T-helper 1 cell treated with Interleukin-12 subunit alpha and Interleukin-12 subunit beta and Interleukin-4 antibody, amounts not matched to agents 30 ng/mL and 1 ng/mL, for 36 hours (primary cell): ENCODE measurements around the gene BIRC3. TPM values are rescaled to one million over a fixed set of nuclear protein-coding genes. Genes with fewer than 3 reads are reported as not detected.
"Not testable (repeated sequence)": the region's sequence is repeated elsewhere in the genome, so short reads cannot be mapped to it uniquely, and the experiment has no call there.

Experiments used
- intact Hi-C: fragments of 100-400 bp; cut with micrococcal nuclease; formaldehyde crosslinking; loops from one replicate; pipeline ENCODE4 v1.15.1; 2024
- total RNA-seq: library from RNA; stranded (reverse); gene quantifications from 2 replicates; pipeline ENCODE4 v1.2.3, GENCODE V29; 2022

The BIRC3 gene
- total RNA-seq, 1 donor from 2014 or later = 208 TPM

DNA sequence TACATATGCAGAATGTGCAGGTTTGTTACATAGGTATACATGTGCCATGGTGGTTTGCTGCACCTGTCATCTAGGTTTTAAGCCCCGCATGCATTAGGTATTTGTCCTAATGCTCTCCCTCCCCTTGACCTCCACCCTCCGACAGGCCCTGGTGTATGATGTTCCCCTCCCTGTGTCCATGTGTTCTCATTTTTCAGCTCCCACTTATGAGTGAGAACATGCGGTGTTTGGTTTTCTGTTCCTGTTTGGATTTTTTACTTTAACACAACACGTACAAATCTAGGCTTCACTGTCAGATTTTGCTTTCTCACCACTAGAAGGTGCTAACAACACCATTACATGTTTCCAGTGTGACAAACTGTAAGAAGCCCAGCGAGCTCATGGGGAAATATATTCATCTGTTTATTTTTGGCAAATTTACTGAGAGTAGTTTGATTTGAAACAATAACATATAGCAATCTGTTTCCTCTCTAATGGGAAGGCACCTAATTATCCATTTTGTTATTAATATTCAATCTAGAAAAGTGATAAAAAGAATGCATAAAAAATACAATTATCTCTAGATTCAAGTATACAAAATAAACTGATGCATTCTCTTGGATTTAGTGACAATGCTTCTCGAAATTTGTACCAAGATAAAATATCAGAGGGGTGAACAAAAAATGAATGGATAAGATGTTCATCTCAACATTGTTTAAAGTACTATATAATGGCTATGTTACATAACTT, 23.2 kb upstream of the BIRC3 start:
- intact Hi-C loops = loop anchor here (1.0 kb wide), 5 partner anchors 12 to 201 kb away; partner anchors contain the start of genes BIRC2 and BIRC3

DNA sequence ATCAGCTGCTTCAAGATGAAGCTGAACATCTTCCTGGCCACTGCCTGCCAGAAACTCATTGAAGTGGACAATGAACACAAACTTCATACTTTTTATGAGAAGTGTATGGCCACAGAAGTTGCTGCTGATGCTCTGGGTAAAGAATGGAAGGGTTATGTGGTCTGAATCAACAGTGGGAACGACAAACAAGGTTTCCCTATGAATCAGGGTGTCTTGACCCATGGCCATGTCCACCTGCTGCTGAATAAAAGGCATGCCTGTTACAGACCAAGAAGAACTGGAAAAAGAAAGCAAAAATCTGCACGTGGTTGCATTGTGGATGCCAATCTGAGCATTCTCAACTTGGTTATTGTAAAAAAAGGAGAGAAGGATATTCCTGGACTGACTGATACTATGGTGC, 22.2 kb upstream of the BIRC3 start:
- intact Hi-C loops = no loop called here

DNA sequence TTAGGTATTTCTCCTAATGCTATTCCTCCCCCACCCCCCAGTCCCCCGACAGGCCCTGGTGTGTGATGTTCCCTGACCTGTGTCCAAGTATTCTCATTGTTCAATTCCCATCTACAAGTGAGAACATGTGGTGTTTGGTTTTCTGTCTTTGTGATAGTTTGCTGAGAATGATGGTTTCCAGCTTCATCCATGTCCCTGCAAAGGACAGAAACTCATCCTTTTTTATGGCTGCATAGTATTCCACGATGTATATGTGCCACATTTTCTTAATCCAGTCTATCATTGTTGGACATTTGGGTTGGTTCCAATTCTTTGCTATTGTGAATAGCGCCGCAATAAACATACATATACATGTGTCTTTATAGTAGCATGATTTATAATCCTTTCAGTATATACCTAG, 20.5 kb upstream of the BIRC3 start:
- intact Hi-C loops = not testable (repeated sequence)

DNA sequence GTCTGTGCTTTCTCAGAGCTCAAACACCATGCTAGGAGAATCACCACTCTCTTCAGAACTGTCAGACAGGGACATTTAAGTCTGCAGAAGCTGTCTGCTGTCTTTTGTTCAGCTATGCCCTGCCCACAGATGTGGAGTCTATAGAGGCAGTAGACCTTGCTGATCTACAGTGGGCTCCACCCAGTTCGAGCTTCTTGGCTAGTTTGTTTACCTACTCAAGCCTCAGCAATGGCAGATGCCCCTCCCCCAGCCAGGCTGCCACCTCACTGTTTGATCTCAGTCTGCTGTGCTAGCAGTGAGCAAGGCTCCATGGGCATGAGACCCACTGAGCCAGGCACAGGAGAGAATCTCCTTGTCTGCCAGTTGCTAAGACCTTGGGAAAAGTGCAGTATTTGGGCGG, 16.4 kb upstream of the BIRC3 start:
- intact Hi-C loops = not testable (repeated sequence)

DNA sequence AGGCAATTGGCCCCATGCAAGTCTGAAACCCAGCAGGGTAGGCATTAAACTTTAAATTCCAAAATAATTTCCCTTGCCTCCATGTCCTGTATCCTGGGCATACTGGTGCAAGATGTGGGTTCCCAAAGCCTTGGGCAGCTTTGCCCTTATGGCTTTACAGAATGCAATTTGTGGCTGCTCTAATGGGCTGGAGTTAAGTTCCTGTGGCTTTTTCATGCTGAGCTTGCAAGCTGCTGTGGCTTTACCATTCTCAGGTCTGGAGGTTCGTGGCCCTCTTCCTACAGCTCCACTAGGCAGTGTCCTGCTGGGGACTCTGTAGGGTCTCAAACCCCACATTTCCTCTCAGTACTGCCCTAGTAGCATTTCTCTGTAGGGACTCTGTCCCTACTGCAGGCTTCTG, 15.0 kb upstream of the BIRC3 start:
- intact Hi-C loops = no loop called here

DNA sequence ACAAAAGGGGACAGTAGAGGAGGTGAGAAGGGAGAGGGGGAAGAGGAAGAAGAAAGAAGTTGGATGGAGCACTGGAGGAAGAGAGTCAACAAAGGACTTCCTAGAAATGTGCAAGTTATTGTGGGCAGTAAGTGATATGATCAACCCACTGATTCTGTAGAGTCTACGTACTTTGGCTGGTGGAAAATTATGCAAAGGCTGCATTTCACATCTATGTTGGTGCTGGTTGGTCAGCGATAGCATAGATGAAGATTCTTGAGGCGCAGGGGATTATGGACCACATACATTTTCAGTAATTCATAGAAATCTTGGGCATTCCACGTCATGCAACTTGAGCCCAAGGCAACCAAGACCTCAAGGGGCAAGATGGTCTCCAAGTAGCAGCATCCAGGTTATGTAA, 12.6 kb upstream of the BIRC3 start:
- intact Hi-C loops = loop anchor here (1.0 kb wide), 1 partner anchor 13 kb away; the partner anchor contains the start of gene BIRC3

DNA sequence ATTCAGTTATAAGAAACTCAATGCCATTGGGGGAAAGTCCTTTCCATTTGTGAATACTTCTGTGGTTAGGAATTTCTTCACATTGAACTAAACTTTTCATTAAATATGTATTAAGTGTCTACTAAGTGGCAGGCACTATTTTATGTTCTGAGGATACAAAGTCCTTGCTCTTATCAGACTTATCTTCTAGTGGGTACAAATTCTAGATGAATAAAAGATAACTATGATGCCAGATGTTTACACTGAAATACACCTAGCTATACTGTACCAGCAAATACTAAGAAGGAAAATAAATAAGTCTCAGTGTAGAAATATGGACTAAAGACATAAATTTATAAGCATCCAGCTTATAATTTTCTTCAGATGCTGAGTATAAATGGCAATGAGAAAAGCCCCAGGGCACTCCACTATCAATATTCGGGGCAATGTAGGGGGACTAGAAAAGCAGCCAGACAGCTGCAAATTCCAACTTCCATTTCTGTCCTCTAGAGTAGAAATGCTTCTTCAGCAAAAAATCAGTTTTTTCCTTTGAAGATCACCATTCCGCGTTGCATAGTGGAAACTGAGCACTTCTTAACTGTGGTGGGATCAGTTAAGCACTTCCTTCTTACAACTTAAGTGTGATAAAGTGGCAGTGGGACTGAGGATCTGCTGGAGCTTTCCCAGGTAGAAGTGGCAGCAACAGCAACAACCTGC, 11.8 kb upstream of the BIRC3 start:
- intact Hi-C loops = loop anchor here (1.0 kb wide), 2 partner anchors 11 to 12 kb away; partner anchors contain the start of gene BIRC3

DNA sequence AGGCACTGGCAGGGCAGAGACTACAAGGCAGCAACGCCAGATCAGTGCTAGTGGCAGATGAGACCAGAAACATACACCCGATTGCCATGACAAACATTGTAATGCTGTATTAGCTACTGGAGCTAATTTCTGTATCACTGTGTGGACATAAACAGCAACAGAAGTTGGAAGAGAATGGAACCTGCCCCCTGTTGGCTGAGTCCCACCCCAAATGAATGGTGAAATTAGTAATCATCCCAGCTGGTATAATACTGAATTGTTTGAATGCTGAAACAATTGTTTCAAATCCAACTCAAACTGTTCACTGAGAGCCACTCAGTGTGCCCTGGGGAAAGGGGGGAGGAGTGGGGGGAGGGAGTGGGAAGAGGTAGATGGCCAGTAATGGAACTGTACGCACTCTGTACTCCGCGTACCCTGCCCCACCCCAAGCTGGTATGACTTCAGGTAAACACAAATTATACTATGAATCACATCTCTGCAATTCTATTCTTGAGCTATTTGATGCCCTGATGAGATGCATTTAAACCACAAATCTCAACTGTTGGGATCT, 11.2 kb upstream of the BIRC3 start:
- intact Hi-C loops = loop anchor here (1.0 kb wide), 1 partner anchor 12 kb away; no protein-coding TSS in a partner anchor

DNA sequence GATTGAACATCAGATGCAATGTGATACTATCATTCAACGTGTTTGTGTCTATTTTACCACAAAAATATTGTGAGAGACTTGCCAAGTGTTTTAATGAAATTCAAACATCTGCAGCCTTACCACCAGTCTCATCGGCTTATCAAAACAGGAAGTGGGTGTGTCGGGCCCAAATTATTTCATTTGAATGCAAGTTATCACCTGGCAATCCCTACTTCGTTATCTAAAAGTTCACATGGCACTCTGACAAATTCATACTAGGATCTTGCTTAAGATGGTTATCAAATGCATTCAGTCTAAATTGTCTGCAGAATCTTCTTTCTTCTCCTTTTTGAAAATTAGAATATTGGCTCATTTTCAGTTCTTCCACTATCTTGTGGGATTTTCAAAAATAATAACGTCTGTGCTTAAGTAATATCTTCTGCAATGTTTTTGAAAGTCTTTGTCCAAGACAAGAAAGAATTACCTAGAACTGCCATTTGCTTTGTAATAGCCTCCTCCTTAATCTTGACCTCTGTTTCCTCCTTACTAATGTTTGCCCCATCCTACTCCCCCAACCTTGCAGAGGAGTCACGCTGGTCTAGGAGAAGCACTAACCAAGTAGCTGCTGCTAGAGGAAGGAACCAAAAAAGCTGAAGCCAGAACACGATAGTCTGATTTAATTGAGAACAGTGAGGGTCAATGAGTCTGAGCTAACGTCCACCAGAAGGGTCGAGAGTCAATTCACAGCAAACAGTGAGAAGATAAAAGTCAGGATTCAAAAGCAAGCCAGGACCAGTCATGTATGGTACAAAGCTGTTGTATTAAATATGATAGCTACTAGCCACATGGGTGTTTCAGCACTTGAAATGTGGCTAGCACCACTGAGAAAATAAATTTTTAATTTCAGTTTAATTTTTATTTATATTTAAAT, 10.2 kb upstream of the BIRC3 start:
- intact Hi-C loops = loop anchor here (1.0 kb wide), 1 partner anchor 13 kb away; no protein-coding TSS in a partner anchor

DNA sequence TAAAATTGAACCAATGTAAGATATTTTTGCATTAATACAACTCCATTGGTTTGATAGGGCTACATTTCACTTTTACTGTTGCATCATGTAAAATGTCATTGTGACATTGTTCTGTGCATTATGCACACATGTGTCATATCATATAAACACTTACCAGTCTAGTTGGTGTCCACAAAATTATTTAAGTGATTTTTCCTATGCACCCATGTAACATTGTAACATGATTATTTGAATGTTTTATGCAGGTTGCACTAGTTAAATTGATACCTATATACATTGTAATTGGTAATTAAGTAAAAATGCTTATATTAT, 9.6 kb upstream of the BIRC3 start:
- intact Hi-C loops = no loop called here

DNA sequence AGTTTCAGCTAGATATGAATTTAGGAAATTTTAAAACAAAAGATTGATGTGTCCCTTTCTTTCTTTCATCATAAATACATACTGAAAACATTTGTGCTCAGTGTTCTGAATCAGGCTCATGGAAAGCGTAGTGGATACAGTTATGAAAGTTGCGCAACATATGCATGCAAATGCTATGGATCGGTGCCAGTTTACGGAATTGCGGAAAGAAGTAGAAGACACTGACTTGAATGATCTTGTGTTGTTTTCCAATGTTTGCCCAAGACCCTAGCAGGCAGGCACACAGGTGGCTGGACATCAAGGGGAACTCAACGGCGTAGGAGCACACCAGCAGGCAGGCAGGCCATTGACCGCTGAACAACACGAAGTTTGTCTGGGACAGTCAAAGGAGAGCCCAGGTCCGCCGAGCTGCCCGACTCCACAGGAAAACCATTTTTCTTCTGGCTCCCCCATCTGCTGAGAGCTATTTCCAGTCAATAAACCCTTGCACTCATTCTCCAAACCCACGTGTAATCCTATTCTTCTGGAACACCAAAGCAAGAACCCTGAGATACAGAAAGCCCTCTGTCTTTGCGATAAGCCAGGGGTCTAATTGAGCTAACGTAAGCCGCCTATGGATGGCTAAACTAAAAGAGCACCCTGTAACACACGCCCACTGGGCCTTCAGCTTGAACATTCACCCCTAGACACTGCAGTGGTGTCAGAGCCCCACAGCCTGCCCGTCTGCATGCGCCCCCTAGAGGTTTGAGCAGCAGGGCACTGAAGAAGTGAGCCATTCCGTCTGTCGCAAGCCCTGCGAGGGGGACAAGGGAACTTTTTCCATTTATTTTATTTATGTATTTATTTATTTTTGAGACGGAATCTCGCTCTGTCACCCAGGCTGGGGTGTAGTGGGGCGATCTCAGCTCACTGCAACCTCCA, 7.4 kb upstream of the BIRC3 start:
- intact Hi-C loops = loop anchor here (10.0 kb wide), 1 partner anchor 395 kb away; the partner anchor contains the start of genes ANGPTL5 and CEP126

DNA sequence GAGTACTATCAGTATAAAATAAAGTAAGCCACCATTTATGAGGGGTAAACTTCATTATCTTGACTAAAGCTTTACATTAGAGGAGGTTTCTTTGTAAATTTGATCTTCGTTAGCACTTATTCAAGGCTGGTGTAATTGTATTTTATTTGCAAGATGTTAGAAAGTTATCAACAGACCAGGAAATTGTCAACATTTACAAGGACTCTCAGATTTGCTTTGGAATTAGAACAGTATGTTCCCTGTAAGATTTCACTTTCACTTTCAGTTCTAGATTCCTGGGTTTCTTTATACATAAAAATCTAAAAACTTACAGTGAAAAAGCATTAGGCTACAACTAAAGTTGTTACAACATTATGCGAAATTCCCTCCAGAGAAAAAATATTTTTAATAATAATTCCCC, 4.6 kb upstream of the BIRC3 start:
- intact Hi-C loops = loop anchor here (10.0 kb wide), 1 partner anchor 398 kb away; the partner anchor contains the start of genes ANGPTL5 and CEP126

DNA sequence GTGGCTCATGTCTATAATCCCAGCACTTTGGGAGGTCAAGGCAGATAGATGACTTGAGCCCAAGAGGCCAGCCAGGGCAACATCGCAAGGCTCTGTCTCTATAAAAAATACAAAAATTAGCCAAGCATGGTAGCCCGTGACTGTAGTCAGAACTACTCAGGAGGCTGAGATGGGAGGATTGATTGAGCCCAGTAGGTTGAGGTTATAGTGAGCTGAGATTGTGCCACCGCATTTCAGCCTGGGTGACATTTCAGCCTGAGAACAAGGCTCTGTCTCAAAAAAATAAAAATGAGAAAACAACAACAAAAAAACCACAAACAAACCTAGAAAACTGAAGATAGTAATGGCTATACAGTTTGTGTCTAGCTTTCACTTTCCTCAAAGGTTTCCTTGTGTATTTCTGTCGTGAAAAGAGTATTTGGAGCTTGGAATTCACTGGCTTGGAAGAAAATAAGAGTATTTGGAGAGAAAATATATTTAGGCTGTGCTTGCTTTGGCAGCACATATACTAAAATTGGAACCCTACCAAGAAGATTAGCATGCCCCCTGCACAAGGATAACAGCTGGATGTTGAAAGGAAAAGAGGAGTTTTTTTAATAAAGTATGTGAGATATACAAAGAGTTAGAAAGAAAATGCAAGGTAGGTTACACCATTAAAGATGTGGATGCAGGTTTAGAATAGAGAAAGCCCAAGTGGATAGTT, 3.9 kb upstream of the BIRC3 start:
- intact Hi-C loops = loop anchor here (10.0 kb wide), 1 partner anchor 399 kb away; the partner anchor contains the start of genes ANGPTL5 and CEP126

DNA sequence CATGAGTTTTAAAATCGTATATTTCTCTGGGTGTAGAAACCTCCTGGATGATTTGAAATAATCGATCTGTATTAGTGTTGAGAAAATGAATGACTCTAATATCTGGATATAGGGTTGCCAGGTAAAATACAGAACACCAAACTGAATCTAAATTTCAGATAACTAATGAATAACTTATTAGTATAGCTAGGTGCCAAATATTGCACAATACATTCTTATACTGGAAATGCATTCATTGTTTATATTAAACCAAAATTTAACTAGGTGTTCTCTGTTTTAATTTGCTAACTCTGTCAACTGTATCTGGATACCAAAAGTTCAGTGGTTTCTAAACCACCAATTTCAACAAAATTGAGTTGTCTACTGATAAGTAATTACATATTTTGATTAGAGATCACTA, 2.5 kb upstream of the BIRC3 start:
- intact Hi-C loops = loop anchor here (5.0 to 10.0 kb wide), 2 partner anchors 400 to 723 kb away; partner anchors contain the start of genes ANGPTL5 and CEP126

DNA sequence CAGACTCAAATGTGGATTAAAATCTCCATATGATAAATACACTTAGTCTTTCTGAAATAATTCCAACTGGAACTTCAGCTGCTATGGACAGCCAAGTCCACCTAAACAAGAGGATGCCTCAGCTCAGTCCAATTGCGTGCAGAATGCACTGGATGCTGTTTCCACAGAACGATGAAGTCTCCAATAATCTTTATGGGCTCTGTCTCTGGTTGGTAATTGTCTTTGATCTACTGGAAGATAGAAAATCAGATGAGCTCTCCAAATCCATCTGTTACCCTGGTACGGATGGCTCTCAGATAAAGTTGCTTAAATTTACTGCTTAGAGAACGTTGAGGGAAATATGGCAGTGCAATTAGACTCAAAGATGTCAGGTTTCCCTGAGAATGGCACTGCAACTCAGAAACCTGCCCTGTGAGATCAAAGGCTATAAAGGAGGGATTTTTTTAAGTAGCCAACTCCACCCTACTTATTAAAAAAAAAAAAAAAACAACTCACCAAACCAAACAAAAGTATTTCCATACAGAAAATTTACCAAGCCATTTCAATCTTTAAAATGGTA, 859 bp upstream of the BIRC3 start:
- intact Hi-C loops = loop anchor here (2.0 to 10.0 kb wide), 4 partner anchors 244 to 776 kb away; partner anchors contain the start of genes ANGPTL5, CEP126 and DCUN1D5

DNA sequence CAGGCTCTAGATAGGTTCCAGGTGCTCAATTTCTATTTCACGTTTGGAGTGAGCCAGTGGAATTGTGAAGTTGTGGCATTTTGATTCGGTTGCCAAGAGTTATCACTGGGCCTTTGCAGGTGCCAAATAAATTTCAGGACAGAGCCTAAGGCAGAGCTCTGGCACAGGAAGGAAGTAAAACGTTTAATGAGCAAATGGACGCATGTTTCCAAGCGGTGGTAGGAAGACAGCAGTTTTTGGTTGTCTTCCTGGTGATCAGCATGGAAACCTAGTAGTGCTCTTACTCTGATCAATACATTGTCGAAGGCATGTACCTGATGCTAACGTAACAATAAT, 452 bp downstream of the BIRC3 start:
- intact Hi-C loops = loop anchor here (1.0 to 10.0 kb wide), 12 partner anchors 12 to 792 kb away; partner anchors contain the start of genes ANGPTL5, BIRC2, CEP126 and DCUN1D5

DNA sequence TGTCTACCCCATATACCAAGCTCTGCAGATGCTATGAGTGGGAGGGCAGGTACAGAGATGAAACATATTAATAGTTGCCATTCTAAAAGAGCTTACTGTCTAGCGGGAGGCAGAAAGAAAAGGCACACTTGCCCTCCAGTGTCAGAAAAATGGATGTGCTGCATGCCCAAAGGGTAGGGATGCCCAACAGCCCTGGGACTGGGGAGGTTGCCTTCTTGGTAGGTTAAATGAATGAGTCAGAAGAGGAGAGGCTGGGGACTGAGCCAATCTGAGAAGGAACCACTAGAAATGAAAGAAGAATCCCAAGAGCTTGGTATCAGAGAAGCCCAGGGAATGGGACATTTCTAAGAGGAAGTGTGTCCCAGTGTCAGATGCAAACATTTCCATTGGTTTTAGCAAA, 1.2 kb downstream of the BIRC3 start:
- intact Hi-C loops = loop anchor here (5.0 to 10.0 kb wide), 2 partner anchors 404 to 719 kb away; partner anchors contain the start of genes ANGPTL5 and CEP126

DNA sequence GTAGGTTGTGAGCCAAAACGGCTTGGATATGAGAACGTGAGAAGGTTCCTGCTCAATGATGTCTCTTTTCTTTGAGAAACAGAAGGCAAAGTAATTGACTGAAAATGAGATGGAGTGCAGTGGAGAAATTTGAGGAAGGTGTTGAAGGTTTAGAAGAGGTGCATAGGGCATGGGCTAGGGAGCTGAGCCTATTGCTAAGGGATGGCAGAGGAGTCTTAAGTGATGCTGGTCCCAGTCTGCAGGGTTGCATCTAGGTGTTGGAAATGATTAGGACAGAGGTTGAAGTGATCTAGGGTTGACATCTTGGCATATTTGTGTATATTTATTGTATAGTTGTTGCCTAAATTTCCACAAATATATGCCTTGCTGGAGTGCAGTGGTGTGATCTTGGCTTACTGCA, 2.3 kb downstream of the BIRC3 start:
- intact Hi-C loops = loop anchor here (5.0 to 10.0 kb wide), 2 partner anchors 405 to 718 kb away; partner anchors contain the start of genes ANGPTL5 and CEP126

DNA sequence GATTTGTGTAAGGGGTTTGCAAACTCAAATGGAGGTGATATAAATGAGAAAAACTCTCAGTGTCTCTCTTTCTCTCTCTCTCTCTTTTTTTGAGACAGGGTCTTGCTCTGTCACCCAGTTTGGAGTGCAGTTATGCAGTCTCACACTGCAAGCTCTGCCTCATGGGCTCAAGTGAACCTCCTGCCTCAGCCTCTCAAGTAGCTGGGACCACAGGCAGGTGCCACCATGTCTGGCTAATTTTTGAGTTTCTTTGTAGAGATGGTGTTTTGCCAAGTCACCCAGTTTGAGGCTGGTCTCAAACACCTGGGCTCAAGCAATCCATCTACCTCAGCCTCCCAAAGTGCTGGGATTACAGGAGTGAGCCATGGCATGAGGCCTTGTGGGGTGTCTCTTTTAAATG, 2.9 kb downstream of the BIRC3 start:
- intact Hi-C loops = no loop called here
